Natural killer cell (primary cell): ENCODE measurements around the gene CD8B. TPM values are rescaled to one million over a fixed set of nuclear protein-coding genes. Genes with fewer than 3 reads are reported as not detected.

Experiments used
- ATAC-seq, 3 donors: fragments of 150-1000 bp in 2 of 3; fragments of 200-7000 bp in 1 of 3; cut with Tn5 transposase; 1 replicate in 1 of 3; 2 replicates in 2 of 3; pipeline ENCODE4 v1.10.0; 2021; ENCODE audit warnings: mild to moderate bottlenecking in 2 of 3, moderate library complexity in 2 of 3
- DNase-seq, 2 donors: peaks; one replicate each; pipeline versions ENCODE4 v3.0.0 to v3.0.0-alpha.2; 2013 to 2021; ENCODE audit warnings: mixed read lengths in 1 of 2
- H3K27ac ChIP-seq: one replicate; pipeline ENCODE4 v1.5.1; 2013; ENCODE audit warnings: mild to moderate bottlenecking, low read length
- H3K27me3 ChIP-seq: one replicate; pipeline ENCODE4 v1.6.1; 2013; ENCODE audit warnings: low read length; ENCODE audit not compliant: control insufficient read depth, insufficient read depth
- H3K36me3 ChIP-seq: one replicate; pipeline ENCODE4 v1.6.1; 2013; ENCODE audit warnings: low read length; ENCODE audit not compliant: control insufficient read depth, insufficient read depth
- H3K4me1 ChIP-seq: one replicate; pipeline ENCODE4 v1.6.1; 2013; ENCODE audit warnings: low read length; ENCODE audit not compliant: control insufficient read depth, insufficient read depth
- H3K4me3 ChIP-seq: one replicate; pipeline ENCODE4 v1.5.1; 2013; ENCODE audit warnings: low read length
- H3K9me3 ChIP-seq: one replicate; pipeline ENCODE4 v1.6.1; 2013; ENCODE audit warnings: low read length; ENCODE audit not compliant: control insufficient read depth, insufficient read depth
- H3K27ac Mint-ChIP-seq, 2 donors: one replicate each; pipeline ENCODE4 v1.8.0; 2022; ENCODE audit warnings: mild to moderate bottlenecking in 2 of 2, mixed read lengths in 2 of 2, moderate library complexity in 1 of 2
- H3K27me3 Mint-ChIP-seq, 2 donors: one replicate each; pipeline ENCODE4 v1.8.0; 2022; ENCODE audit warnings: low read depth in 2 of 2, mixed read lengths in 2 of 2
- H3K36me3 Mint-ChIP-seq: one replicate; pipeline ENCODE4 v1.8.0; 2022; ENCODE audit warnings: mixed read lengths
- H3K4me1 Mint-ChIP-seq, 2 donors: one replicate each; pipeline ENCODE4 v1.8.0; 2022; ENCODE audit warnings: mixed read lengths in 2 of 2
- H3K4me3 Mint-ChIP-seq: one replicate; pipeline ENCODE4 v1.8.0; 2022; ENCODE audit warnings: mild to moderate bottlenecking, moderate library complexity, mixed read lengths
- H3K9me3 Mint-ChIP-seq, 2 donors: one replicate each; pipeline ENCODE4 v1.8.0; 2022; ENCODE audit warnings: mixed read lengths in 2 of 2
- CTCF ChIP-seq: fragments of 200-600 bp; IDR thresholded peaks from one replicate; pipeline ENCODE4 v1.8.0; 2022; ENCODE audit warnings: antibody characterized with exemption
- WGBS: methylation state at CpG from one replicate; pipeline ENCODE4 v1.1.7; 2013; ENCODE audit warnings: missing lambda C conversion rate; ENCODE audit not compliant: insufficient coverage; 5-methylcytosine and 5-hydroxymethylcytosine counted together
- intact Hi-C: fragments of 100-400 bp; cut with micrococcal nuclease; formaldehyde crosslinking; loops from one replicate; pipeline ENCODE4 v1.14.2; 2022
- total RNA-seq, 4 donors: library from RNA; stranded (reverse); fragments of 120-200 nt in 1 of 4; gene quantifications; one replicate each; pipeline versions ENCODE4 v1.2.3 to v1.2.4, GENCODE V29; 2013 to 2022

CD8B gene
- total RNA-seq, 3 donors from 2014 or later (not counting 1 experiment from before 2014, with no cell fraction given), result 1.9 to 22.7 (median 6.0) TPM

- H3K36me3 Mint-ChIP-seq, result peaks cover 7% of the 10 kb centered on the region
- peak in 1 of 2 donors; percentile 27 for DNase-seq
- WGBS, result 85% methylated on average over 7 of the region's 7 CpGs
- peak overlapping the region; percentile 80 for H3K4me3 Mint-ChIP-seq
- Histone ChIP-seq H3K27ac (peak overlapping the region; percentile 64), H3K27me3 (peaks cover 14% of the 10 kb centered on the region), H3K4me1 (peaks cover 74% of the 10 kb centered on the region), H3K36me3 (peaks cover 6% of the 10 kb centered on the region), H3K9me3 (no peaks in the 10 kb centered on the region), H3K4me3 (peak overlapping the region; percentile 71)
- ATAC-seq, result no peak
- intact Hi-C loops, result no loop called here
- peaks cover 0 to 11% of the 10 kb centered on the region in 2 donors for H3K27me3 Mint-ChIP-seq
- H3K27ac Mint-ChIP-seq, result peak overlapping the region; percentile 95 to 97
- TF ChIP-seq CTCF, result no peak
- H3K9me3 Mint-ChIP-seq, result no peaks in the 10 kb centered on the region
- peaks cover 43 to 52% of the 10 kb centered on the region in 2 donors for H3K4me1 Mint-ChIP-seq
These were observed 73.5 kb downstream of the CD8B start for GRCh38 chr2:86788165-86788564.

- H3K27me3 Mint-ChIP-seq, result peaks cover 0 to 11% of the 10 kb centered on the region in 2 donors
- no peaks in the 10 kb centered on the region for H3K9me3 ChIP-seq
- H3K4me1 Mint-ChIP-seq, result peaks cover 39 to 48% of the 10 kb centered on the region in 2 donors
- intact Hi-C loops, result no loop called here
- H3K36me3 ChIP-seq, result peaks cover 6% of the 10 kb centered on the region
- DNase-seq (peak in 1 of 2 donors; percentile 70), ATAC-seq (no peak)
- peak overlapping the region; percentile 82 to 97 for H3K27ac Mint-ChIP-seq
- H3K36me3 Mint-ChIP-seq, result peaks cover 7% of the 10 kb centered on the region
- TF ChIP-seq CTCF, result no peak
- H3K4me3 ChIP-seq, result no peak overlapping the region
- no peaks in the 10 kb centered on the region for H3K9me3 Mint-ChIP-seq
- 15% methylated on average over 2 of the region's 2 CpGs for WGBS
- peaks cover 11% of the 10 kb centered on the region for H3K27me3 ChIP-seq
- H3K4me3 Mint-ChIP-seq, result peak overlapping the region; percentile 80
- peak overlapping the region; percentile 64 for H3K27ac ChIP-seq
- peaks cover 72% of the 10 kb centered on the region for H3K4me1 ChIP-seq
These were observed 74.0 kb downstream of the CD8B start for GRCh38 chr2:86787736-86788135.

GRCh38 chr2:86786001-86786536, 75.6 kb downstream of the CD8B start:
- intact Hi-C loops, result loop anchor here (1.0 kb wide), 1 partner anchor 22 kb away; no protein-coding TSS in a partner anchor
- Mint-ChIP-seq H3K4me3 (peak overlapping the region; percentile 80), H3K27me3 (peaks cover 0 to 7% of the 10 kb centered on the region in 2 donors), H3K36me3 (peaks cover 7% of the 10 kb centered on the region), H3K27ac (peak overlapping the region; percentile 83 to 97), H3K4me1 (peaks cover 31 to 34% of the 10 kb centered on the region in 2 donors), H3K9me3 (no peaks in the 10 kb centered on the region)
- Histone ChIP-seq H3K9me3 (no peaks in the 10 kb centered on the region), H3K36me3 (peaks cover 6% of the 10 kb centered on the region), H3K27ac (peak overlapping the region; percentile 94), H3K4me3 (no peak overlapping the region), H3K4me1 (peaks cover 56% of the 10 kb centered on the region), H3K27me3 (peaks cover 4% of the 10 kb centered on the region)
- DNase-seq, result peak; percentile 55 to 90
- TF ChIP-seq CTCF, result no peak
- ATAC-seq, result peak; percentile 72 to 86 (median 80)
- 50% methylated on average over 9 of the region's 10 CpGs for WGBS
